CD4-positive, alpha-beta T cell (primary cell): ENCODE data around the gene HTR3B. TPM values are rescaled to one million over a fixed set of nuclear protein-coding genes. Genes with fewer than 3 reads are reported as not detected.

Experiments used
- ATAC-seq: fragments of 200-7000 bp; cut with Tn5 transposase; one replicate; pipeline ENCODE4 v1.10.0; 2022; ENCODE audit warnings: mild to moderate bottlenecking; ENCODE audit not compliant: poor library complexity
- CTCF ChIA-PET: fragments of 350-600 bp; sonication (Branson Sonifier 250); formaldehyde crosslinking; loops from one replicate; lab custom pipeline; 2021; ENCODE audit warnings: antibody characterized with exemption, inconsistent platforms; lab: Charles Lee
- POLR2A ChIA-PET: fragments of 350-600 bp; sonication (Branson Sonifier 250); formaldehyde crosslinking; loops from one replicate; lab custom pipeline; 2021; ENCODE audit warnings: antibody characterized with exemption, inconsistent platforms; lab: Charles Lee
- DNase-seq, 14 experiments: peaks; one replicate each; pipeline ENCODE4 v3.0.0-alpha.2; 2013 to 2020; ENCODE audit warnings: mixed read lengths in 2 of 14
- H3K27ac ChIP-seq, 2 donors: one replicate each; pipeline versions ENCODE4 v1.5.1 to v1.7.0; 2013; ENCODE audit warnings: low read length in 2 of 2, low read depth in 1 of 2, mild to moderate bottlenecking in 1 of 2
- H3K27me3 ChIP-seq, 2 experiments: 1 replicate in 1 of 2; 2 replicates in 1 of 2; pipeline versions ENCODE4 v1.6.1 to v1.7.0; 2013; ENCODE audit warnings: low read length in 2 of 2, control low read depth in 1 of 2, mild to moderate bottlenecking in 1 of 2, moderate library complexity in 1 of 2; ENCODE audit not compliant: insufficient read depth in 2 of 2, control insufficient read depth in 1 of 2
- H3K36me3 ChIP-seq: one replicate; pipeline ENCODE4 v1.6.1; 2013; ENCODE audit warnings: low read length, control low read depth; ENCODE audit not compliant: insufficient read depth
- H3K4me1 ChIP-seq: one replicate; pipeline ENCODE4 v1.6.1; 2013; ENCODE audit warnings: low read length, control low read depth; ENCODE audit not compliant: insufficient read depth
- H3K4me3 ChIP-seq: one replicate; pipeline ENCODE4 v1.5.1; 2013; ENCODE audit warnings: mild to moderate bottlenecking, low read length, moderate library complexity
- H3K9me3 ChIP-seq, 2 experiments: 1 replicate in 1 of 2; 2 replicates in 1 of 2; pipeline versions ENCODE4 v1.6.1 to v1.7.0; 2013; ENCODE audit warnings: low read length in 2 of 2, mild to moderate bottlenecking in 2 of 2, control low read depth in 1 of 2, moderate library complexity in 1 of 2; ENCODE audit not compliant: control insufficient read depth in 1 of 2, insufficient read depth in 1 of 2
- H3K27ac Mint-ChIP-seq: one replicate; pipeline ENCODE4 v1.8.0; 2020; ENCODE audit warnings: mixed read lengths
- H3K27me3 Mint-ChIP-seq: one replicate; pipeline ENCODE4 v1.8.0; 2021; ENCODE audit warnings: mixed read lengths
- H3K36me3 Mint-ChIP-seq: one replicate; pipeline ENCODE4 v1.8.0; 2021; ENCODE audit warnings: low read depth, mixed read lengths
- H3K4me1 Mint-ChIP-seq: one replicate; pipeline ENCODE4 v1.8.0; 2021; ENCODE audit warnings: low read depth, mixed read lengths
- H3K4me3 Mint-ChIP-seq: one replicate; pipeline ENCODE4 v1.8.0; 2020; ENCODE audit warnings: mild to moderate bottlenecking, mixed read lengths
- H3K9me3 Mint-ChIP-seq: one replicate; pipeline ENCODE4 v1.8.0; 2020; ENCODE audit warnings: mixed read lengths
- CTCF ChIP-seq: fragments of 200-600 bp; IDR thresholded peaks from one replicate; pipeline ENCODE4 v1.8.0; 2022; ENCODE audit warnings: antibody characterized with exemption, mild to moderate bottlenecking
- intact Hi-C, 2 experiments: fragments of 100-400 bp; cut with DNase I in 1 of 2; cut with micrococcal nuclease in 1 of 2; formaldehyde crosslinking; loops; one replicate each; pipeline versions ENCODE4 v1.15.1 to v1.9.0; 2023 to 2025; cut with DNase I, micrococcal nuclease
- total RNA-seq, 174 experiments: library from RNA in 2 of 174; stranded (reverse) in 2 of 174; gene quantifications; one replicate each; pipeline ENCODE4 v1.2.3 and lab custom pipeline; 2021 to 2026

Gene HTR3B
- total RNA-seq, 2 experiments from 2014 or later, result not detected

- Histone ChIP-seq H3K27ac (no peak overlapping the region), H3K36me3 (no peaks in the 10 kb centered on the region), H3K27me3 (peaks cover 3 to 15% of the 10 kb centered on the region in 2 experiments), H3K9me3 (no peaks in the 10 kb centered on the region), H3K4me3 (no peak overlapping the region), H3K4me1 (no peaks in the 10 kb centered on the region)
- intact Hi-C loops, result no loop called here
- no peak for TF ChIP-seq CTCF
- Mint-ChIP-seq H3K36me3 (no peaks in the 10 kb centered on the region), H3K4me1 (no peaks in the 10 kb centered on the region), H3K4me3 (no peak overlapping the region), H3K27ac (no peak overlapping the region), H3K27me3 (peaks cover 28% of the 10 kb centered on the region), H3K9me3 (no peaks in the 10 kb centered on the region)
- no peak for DNase-seq
- ChIA-PET POLR2A (no interaction called here), CTCF (no interaction called here)
- ATAC-seq, result no peak
Measured at GRCh38 chr11:113980785-113981184, 76.2 kb downstream of the HTR3B start.

GRCh38 chr11:113982306-113982705 lies 77.7 kb downstream of the HTR3B start:
- no peak for ATAC-seq
- Histone ChIP-seq H3K9me3 (peaks cover 0 to 6% of the 10 kb centered on the region in 2 experiments), H3K36me3 (no peaks in the 10 kb centered on the region), H3K4me3 (no peak overlapping the region), H3K27ac (no peak overlapping the region), H3K4me1 (no peaks in the 10 kb centered on the region), H3K27me3 (peaks cover 3 to 15% of the 10 kb centered on the region in 2 experiments)
- no peak overlapping the region for H3K27ac Mint-ChIP-seq
- H3K4me1 Mint-ChIP-seq, result no peaks in the 10 kb centered on the region
- ChIA-PET POLR2A (no interaction called here), CTCF (interaction anchor here (0.8 kb wide), 1 partner anchor 279 kb away, joined by 4 read pairs; no protein-coding TSS in a partner anchor)
- no peaks in the 10 kb centered on the region for H3K9me3 Mint-ChIP-seq
- no peak overlapping the region for H3K4me3 Mint-ChIP-seq
- no peak for TF ChIP-seq CTCF
- H3K36me3 Mint-ChIP-seq, result no peaks in the 10 kb centered on the region
- DNase-seq, result no peak
- H3K27me3 Mint-ChIP-seq, result peaks cover 30% of the 10 kb centered on the region
- intact Hi-C loops, result no loop called here

- intact Hi-C loops, result no loop called here
- Mint-ChIP-seq H3K9me3 (no peaks in the 10 kb centered on the region), H3K27me3 (peaks cover 33% of the 10 kb centered on the region), H3K36me3 (no peaks in the 10 kb centered on the region), H3K4me1 (no peaks in the 10 kb centered on the region), H3K4me3 (no peak overlapping the region), H3K27ac (no peak overlapping the region)
- no peak for ATAC-seq
- H3K4me1 ChIP-seq, result no peaks in the 10 kb centered on the region
- ChIA-PET CTCF (no interaction called here), POLR2A (no interaction called here)
- H3K4me3 ChIP-seq, result no peak overlapping the region
- DNase-seq, result no peak
- peaks cover 8% of the 10 kb centered on the region in 2 experiments for H3K27me3 ChIP-seq
- no peak for TF ChIP-seq CTCF
- no peak overlapping the region for H3K27ac ChIP-seq
- H3K36me3 ChIP-seq, result no peaks in the 10 kb centered on the region
- H3K9me3 ChIP-seq, result peaks cover 0 to 6% of the 10 kb centered on the region in 2 experiments
Measured at GRCh38 chr11:113984781-113985180, 80.2 kb downstream of the HTR3B start.
